ENCODE results near the gene OR1F1.

GRCh38 chr16:3138342-3138741 is 49.7 kb upstream of the OR1F1 start:
- TF ChIP-seq, protein P1, sequence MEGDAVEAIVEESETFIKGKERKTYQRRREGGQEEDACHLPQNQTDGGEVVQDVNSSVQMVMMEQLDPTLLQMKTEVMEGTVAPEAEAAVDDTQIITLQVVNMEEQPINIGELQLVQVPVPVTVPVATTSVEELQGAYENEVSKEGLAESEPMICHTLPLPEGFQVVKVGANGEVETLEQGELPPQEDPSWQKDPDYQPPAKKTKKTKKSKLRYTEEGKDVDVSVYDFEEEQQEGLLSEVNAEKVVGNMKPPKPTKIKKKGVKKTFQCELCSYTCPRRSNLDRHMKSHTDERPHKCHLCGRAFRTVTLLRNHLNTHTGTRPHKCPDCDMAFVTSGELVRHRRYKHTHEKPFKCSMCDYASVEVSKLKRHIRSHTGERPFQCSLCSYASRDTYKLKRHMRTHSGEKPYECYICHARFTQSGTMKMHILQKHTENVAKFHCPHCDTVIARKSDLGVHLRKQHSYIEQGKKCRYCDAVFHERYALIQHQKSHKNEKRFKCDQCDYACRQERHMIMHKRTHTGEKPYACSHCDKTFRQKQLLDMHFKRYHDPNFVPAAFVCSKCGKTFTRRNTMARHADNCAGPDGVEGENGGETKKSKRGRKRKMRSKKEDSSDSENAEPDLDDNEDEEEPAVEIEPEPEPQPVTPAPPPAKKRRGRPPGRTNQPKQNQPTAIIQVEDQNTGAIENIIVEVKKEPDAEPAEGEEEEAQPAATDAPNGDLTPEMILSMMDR (IDR thresholded peaks at IDR 0.05) = no peak
- TF ChIP-seq POLR2A (IDR thresholded peaks at IDR 0.05) = no peak
